ENCODE measurements around the gene DOHH.
A peak's percentile ranks its signal among the peaks of the same experiment; 100 is the strongest.
"Not testable (repeated sequence)": the region's sequence is repeated elsewhere in the genome, so short reads cannot be mapped to it uniquely, and the experiment has no call there.

DOHH gene

GRCh38 chr19:3453840-3454239, 46.6 kb downstream of the DOHH start:
- DNase-seq (ENCODE audit: extremely low read depth, low read depth), result no peak
- TF ChIP-seq CTCF (IDR thresholded peaks at IDR 0.05; ENCODE audit: low read depth, low read length, missing control alignments), result no peak
- no peak overlapping the region for H3K4me3 ChIP-seq (replicated peaks; ENCODE audit: low read depth, low read length)

- DNase-seq (ENCODE audit: extremely low read depth, low read depth); H3K4me3 ChIP-seq (replicated peaks; ENCODE audit: low read depth, low read length): not testable (repeated sequence)
Measured at GRCh38 chr19:3452942-3453214, 47.6 kb downstream of the DOHH start.

- no peak for TF ChIP-seq CTCF (IDR thresholded peaks at IDR 0.05; ENCODE audit: low read depth, low read length, missing control alignments)
- no peak overlapping the region for H3K4me3 ChIP-seq (replicated peaks; ENCODE audit: low read depth, low read length)
- no peak for DNase-seq (ENCODE audit: extremely low read depth, low read depth)
Measured at GRCh38 chr19:3452171-3452941, 48.1 kb downstream of the DOHH start.

- no peak for TF ChIP-seq CTCF (IDR thresholded peaks at IDR 0.05; ENCODE audit: low read depth, low read length, missing control alignments)
- DNase-seq (ENCODE audit: extremely low read depth, low read depth), result no peak
- no peak overlapping the region for H3K4me3 ChIP-seq (replicated peaks; ENCODE audit: low read depth, low read length)
Measured at GRCh38 chr19:3451451-3451866, 49.0 kb downstream of the DOHH start.

GRCh38 chr19:3450796-3451411, 49.6 kb downstream of the DOHH start:
- H3K4me3 ChIP-seq (replicated peaks; ENCODE audit: low read depth, low read length), result no peak overlapping the region
- peak; percentile 97 for DNase-seq (ENCODE audit: extremely low read depth, low read depth)
- TF ChIP-seq CTCF (IDR thresholded peaks at IDR 0.05; ENCODE audit: low read depth, low read length, missing control alignments), result no peak

GRCh38 chr19:3448616-3449334, 51.7 kb downstream of the DOHH start:
- H3K4me3 ChIP-seq (replicated peaks; ENCODE audit: low read depth, low read length), result no peak overlapping the region
- TF ChIP-seq CTCF (IDR thresholded peaks at IDR 0.05; ENCODE audit: low read depth, low read length, missing control alignments), result no peak
- DNase-seq (ENCODE audit: extremely low read depth, low read depth), result no peak

GRCh38 chr19:3446657-3447056, 53.8 kb downstream of the DOHH start:
- not testable (repeated sequence) for H3K4me3 ChIP-seq (replicated peaks; ENCODE audit: low read depth, low read length); DNase-seq (ENCODE audit: extremely low read depth, low read depth)

All from HFF-Myc (cell line).